Liver (tissue), 9 donors: ENCODE data around the gene HSF4. TPM values are rescaled to one million over a fixed set of nuclear protein-coding genes. Genes with fewer than 3 reads are reported as not detected.
A peak's percentile ranks its signal among the peaks of the same experiment; 100 is the strongest.

ENCODE experiments used
- DNase-seq: peaks from one replicate; pipeline ENCODE4 v3.0.0-alpha.2; 2017; ENCODE audit warnings: low spot score
- H3K27ac ChIP-seq, 2 donors: one replicate each; pipeline ENCODE4 v1.7.0; 2013; ENCODE audit warnings: inconsistent platforms in 2 of 2, low read length in 2 of 2, control low read depth in 1 of 2, low read depth in 1 of 2, mild to moderate bottlenecking in 1 of 2
- H3K27me3 ChIP-seq, 4 donors: one replicate each; pipeline versions ENCODE4 v1.6.1 to v1.7.0; 2013; ENCODE audit warnings: low read length in 3 of 4, inconsistent platforms in 1 of 4, mild to moderate bottlenecking in 1 of 4, moderate library complexity in 1 of 4; ENCODE audit not compliant: control insufficient read depth in 4 of 4, insufficient read depth in 4 of 4
- H3K36me3 ChIP-seq, 4 donors: one replicate each; pipeline versions ENCODE4 v1.6.1 to v1.7.0; 2013; ENCODE audit warnings: low read length in 3 of 4, mild to moderate bottlenecking in 3 of 4, low read depth in 1 of 4, moderate library complexity in 1 of 4; ENCODE audit not compliant: control insufficient read depth in 4 of 4, insufficient read depth in 3 of 4
- H3K4me1 ChIP-seq, 4 donors: one replicate each; pipeline versions ENCODE4 v1.6.1 to v1.7.0; 2013; ENCODE audit warnings: low read length in 3 of 4, mild to moderate bottlenecking in 3 of 4, moderate library complexity in 1 of 4; ENCODE audit not compliant: control insufficient read depth in 4 of 4, insufficient read depth in 4 of 4
- H3K4me3 ChIP-seq, 3 donors: one replicate each; pipeline versions ENCODE4 v1.6.1 to v1.7.0; 2013; ENCODE audit warnings: low read length in 3 of 3, control low read depth in 1 of 3, low read depth in 1 of 3, mild to moderate bottlenecking in 1 of 3
- H3K9ac ChIP-seq, 2 donors: one replicate each; pipeline ENCODE4 v1.7.0; 2013; ENCODE audit warnings: low read length in 2 of 2, mild to moderate bottlenecking in 2 of 2, moderate library complexity in 2 of 2, control low read depth in 1 of 2, low read depth in 1 of 2
- H3K9me3 ChIP-seq, 4 donors: one replicate each; pipeline versions ENCODE4 v1.6.1 to v1.7.0; 2013; ENCODE audit warnings: low read length in 3 of 4; ENCODE audit not compliant: control insufficient read depth in 4 of 4
- EGR1 ChIP-seq, 2 donors: IDR thresholded peaks; 2 replicates each; pipeline ENCODE4 v1.6.1; 2016 to 2018; ENCODE audit warnings: antibody characterized with exemption in 2 of 2, low read depth in 2 of 2
- GABPA ChIP-seq, 2 donors: IDR thresholded peaks in 1 of 2; conservative IDR thresholded peaks in 1 of 2; 2 replicates each; pipeline ENCODE4 v1.6.1; 2016; ENCODE audit warnings: antibody characterized with exemption in 2 of 2, mild to moderate bottlenecking in 1 of 2, moderate library complexity in 1 of 2
- NR2F2 ChIP-seq: IDR thresholded peaks from 2 replicates; pipeline ENCODE4 v1.6.1; 2016; ENCODE audit warnings: antibody characterized with exemption
- RXRA ChIP-seq, 2 donors: IDR thresholded peaks; 2 replicates each; pipeline ENCODE4 v1.6.1; 2017 to 2018; ENCODE audit warnings: antibody characterized with exemption in 2 of 2, mild to moderate bottlenecking in 1 of 2
- SP1 ChIP-seq: IDR thresholded peaks from 2 replicates; pipeline ENCODE4 v1.6.1; 2018; ENCODE audit warnings: antibody characterized with exemption, mild to moderate bottlenecking
- YY1 ChIP-seq: IDR thresholded peaks from 2 replicates; pipeline ENCODE4 v1.6.1; 2016; ENCODE audit warnings: antibody characterized with exemption, mild to moderate bottlenecking
- WGBS: extraction: QIAGEN DNeasy Blood & Tissue Kit; methylation state at CpG from one replicate; pipeline ENCODE4 v1.1.7; 2013; 5-methylcytosine and 5-hydroxymethylcytosine counted together
- polyA plus RNA-seq, 2 donors: library from polyadenylated mRNA; stranded (reverse) in 1 of 2; unstranded in 1 of 2; fragments of 200-250 nt in 1 of 2; fragments of >200 nt in 1 of 2; fragmentation: Nextera tagmentation in 1 of 2; extraction: Ambion mirVana in 1 of 2; gene quantifications; one replicate each; pipeline versions ENCODE4 v1.2.1 to v1.2.3, GENCODE V29; 2013 to 2015
- total RNA-seq, 2 donors: library from RNA; depleted of rRNA; stranded (reverse); fragments of >200 nt; gene quantifications; one replicate each; pipeline ENCODE4 v1.2.3, GENCODE V29; 2014
- TF ChIP-seq, protein P1 (sequence below): IDR thresholded peaks from 2 replicates; pipeline ENCODE4 v1.6.1; 2016; ENCODE audit warnings: antibody characterized with exemption, mild to moderate bottlenecking
- TF ChIP-seq, protein P2 (sequence below): IDR thresholded peaks from 2 replicates; pipeline ENCODE4 v1.6.1; 2016; ENCODE audit warnings: antibody characterized with exemption
- TF ChIP-seq, protein P3 (sequence below): fragments of 150-350 bp; IDR thresholded peaks from 2 replicates; pipeline ENCODE4 v1.5.1; 2017; ENCODE audit warnings: improper control_type of control experiment, low read depth, low read length; ENCODE audit not compliant: missing input control
- donor health status: healthy.
- donor health status: healthy.
- donor health status: healthy.
- donor health status: healthy.
- donor health status: healthy.

Gene HSF4
- total and polyA plus RNA-seq, 4 donors: 0.42 to 5.1 (median 4.3) TPM

- WGBS: 24% methylated on average over 11 of the region's 11 CpGs
- Histone ChIP-seq H3K27ac (peak overlapping the region; percentile 84 to 85), H3K9ac (no peak overlapping the region), H3K9me3 (no peaks in the 10 kb centered on the region), H3K4me1 (peaks cover 11 to 34% (median 22%) of the 10 kb centered on the region in 4 donors), H3K27me3 (no peaks in the 10 kb centered on the region), H3K4me3 (peak overlapping the region in 2 of 3 donors; percentile 16 to 66), H3K36me3 (no peaks in the 10 kb centered on the region)
- DNase-seq: no peak
- TF ChIP-seq, protein P1, sequence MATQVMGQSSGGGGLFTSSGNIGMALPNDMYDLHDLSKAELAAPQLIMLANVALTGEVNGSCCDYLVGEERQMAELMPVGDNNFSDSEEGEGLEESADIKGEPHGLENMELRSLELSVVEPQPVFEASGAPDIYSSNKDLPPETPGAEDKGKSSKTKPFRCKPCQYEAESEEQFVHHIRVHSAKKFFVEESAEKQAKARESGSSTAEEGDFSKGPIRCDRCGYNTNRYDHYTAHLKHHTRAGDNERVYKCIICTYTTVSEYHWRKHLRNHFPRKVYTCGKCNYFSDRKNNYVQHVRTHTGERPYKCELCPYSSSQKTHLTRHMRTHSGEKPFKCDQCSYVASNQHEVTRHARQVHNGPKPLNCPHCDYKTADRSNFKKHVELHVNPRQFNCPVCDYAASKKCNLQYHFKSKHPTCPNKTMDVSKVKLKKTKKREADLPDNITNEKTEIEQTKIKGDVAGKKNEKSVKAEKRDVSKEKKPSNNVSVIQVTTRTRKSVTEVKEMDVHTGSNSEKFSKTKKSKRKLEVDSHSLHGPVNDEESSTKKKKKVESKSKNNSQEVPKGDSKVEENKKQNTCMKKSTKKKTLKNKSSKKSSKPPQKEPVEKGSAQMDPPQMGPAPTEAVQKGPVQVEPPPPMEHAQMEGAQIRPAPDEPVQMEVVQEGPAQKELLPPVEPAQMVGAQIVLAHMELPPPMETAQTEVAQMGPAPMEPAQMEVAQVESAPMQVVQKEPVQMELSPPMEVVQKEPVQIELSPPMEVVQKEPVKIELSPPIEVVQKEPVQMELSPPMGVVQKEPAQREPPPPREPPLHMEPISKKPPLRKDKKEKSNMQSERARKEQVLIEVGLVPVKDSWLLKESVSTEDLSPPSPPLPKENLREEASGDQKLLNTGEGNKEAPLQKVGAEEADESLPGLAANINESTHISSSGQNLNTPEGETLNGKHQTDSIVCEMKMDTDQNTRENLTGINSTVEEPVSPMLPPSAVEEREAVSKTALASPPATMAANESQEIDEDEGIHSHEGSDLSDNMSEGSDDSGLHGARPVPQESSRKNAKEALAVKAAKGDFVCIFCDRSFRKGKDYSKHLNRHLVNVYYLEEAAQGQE: no peak
- TF ChIP-seq RXRA (IDR thresholded peaks at IDR 0.05): peak in 1 of 2 donors; percentile 15
These were observed 18.7 kb downstream of the HSF4 start for GRCh38 chr16:67183284-67183626.

- H3K9ac ChIP-seq: peak within 1 kb of the TSS in 1 of 2 donors; percentile 53
- H3K4me1 ChIP-seq: peaks cover 8 to 29% (median 19%) of the 10 kb centered on the region in 4 donors
- DNase-seq: peak; percentile 88
- peak within 1 kb of the TSS; percentile 58 to 69 (median 66) for H3K4me3 ChIP-seq
- under 1% methylated on average over 77 of the region's 77 CpGs for WGBS
- TF ChIP-seq SP1 (peak; percentile 70), YY1 (peak; percentile 70), EGR1 (IDR thresholded peaks at IDR 0.05; ENCODE audit: low read depth in 2 of 2) (peak; percentile 75 to 76), RXRA (IDR thresholded peaks at IDR 0.05) (peak; percentile 5 to 20), NR2F2 (peak; percentile 41), GABPA (IDR thresholded peaks at IDR 0.05 in 1 of 2, conservative IDR thresholded peaks at IDR 0.05 in 1 of 2) (peak in 1 of 2 donors; percentile 37)
- TF ChIP-seq, protein P2, sequence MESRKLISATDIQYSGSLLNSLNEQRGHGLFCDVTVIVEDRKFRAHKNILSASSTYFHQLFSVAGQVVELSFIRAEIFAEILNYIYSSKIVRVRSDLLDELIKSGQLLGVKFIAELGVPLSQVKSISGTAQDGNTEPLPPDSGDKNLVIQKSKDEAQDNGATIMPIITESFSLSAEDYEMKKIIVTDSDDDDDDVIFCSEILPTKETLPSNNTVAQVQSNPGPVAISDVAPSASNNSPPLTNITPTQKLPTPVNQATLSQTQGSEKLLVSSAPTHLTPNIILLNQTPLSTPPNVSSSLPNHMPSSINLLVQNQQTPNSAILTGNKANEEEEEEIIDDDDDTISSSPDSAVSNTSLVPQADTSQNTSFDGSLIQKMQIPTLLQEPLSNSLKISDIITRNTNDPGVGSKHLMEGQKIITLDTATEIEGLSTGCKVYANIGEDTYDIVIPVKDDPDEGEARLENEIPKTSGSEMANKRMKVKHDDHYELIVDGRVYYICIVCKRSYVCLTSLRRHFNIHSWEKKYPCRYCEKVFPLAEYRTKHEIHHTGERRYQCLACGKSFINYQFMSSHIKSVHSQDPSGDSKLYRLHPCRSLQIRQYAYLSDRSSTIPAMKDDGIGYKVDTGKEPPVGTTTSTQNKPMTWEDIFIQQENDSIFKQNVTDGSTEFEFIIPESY: no peak
- TF ChIP-seq, protein P3, sequence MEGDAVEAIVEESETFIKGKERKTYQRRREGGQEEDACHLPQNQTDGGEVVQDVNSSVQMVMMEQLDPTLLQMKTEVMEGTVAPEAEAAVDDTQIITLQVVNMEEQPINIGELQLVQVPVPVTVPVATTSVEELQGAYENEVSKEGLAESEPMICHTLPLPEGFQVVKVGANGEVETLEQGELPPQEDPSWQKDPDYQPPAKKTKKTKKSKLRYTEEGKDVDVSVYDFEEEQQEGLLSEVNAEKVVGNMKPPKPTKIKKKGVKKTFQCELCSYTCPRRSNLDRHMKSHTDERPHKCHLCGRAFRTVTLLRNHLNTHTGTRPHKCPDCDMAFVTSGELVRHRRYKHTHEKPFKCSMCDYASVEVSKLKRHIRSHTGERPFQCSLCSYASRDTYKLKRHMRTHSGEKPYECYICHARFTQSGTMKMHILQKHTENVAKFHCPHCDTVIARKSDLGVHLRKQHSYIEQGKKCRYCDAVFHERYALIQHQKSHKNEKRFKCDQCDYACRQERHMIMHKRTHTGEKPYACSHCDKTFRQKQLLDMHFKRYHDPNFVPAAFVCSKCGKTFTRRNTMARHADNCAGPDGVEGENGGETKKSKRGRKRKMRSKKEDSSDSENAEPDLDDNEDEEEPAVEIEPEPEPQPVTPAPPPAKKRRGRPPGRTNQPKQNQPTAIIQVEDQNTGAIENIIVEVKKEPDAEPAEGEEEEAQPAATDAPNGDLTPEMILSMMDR: no peak
- no peaks in the 10 kb centered on the region for H3K9me3 ChIP-seq
- no peaks in the 10 kb centered on the region for H3K36me3 ChIP-seq
- H3K27me3 ChIP-seq: no peaks in the 10 kb centered on the region
- H3K27ac ChIP-seq: peak within 1 kb of the TSS; percentile 84 to 85
These were observed 19.3 kb downstream of the HSF4 start, which contains the start of gene MATCAP1 for GRCh38 chr16:67183627-67184452. Gene MATCAP1, minus strand, starts transcription at chr16:67183963. Its CDS starts 3,353 bp downstream, at chr16:67180610.
